Stimulated activated naive B cell treated with anti-CD40 and anti-IgM and Interleukin-4, amounts not matched to agents 10 μg/mL and 1 μg/mL and 100 μg/mL, for 72 hours (primary cell): ENCODE measurements around the gene CAPRIN1.

Source experiments
- ATAC-seq, 2 donors: fragments of 150-1000 bp; cut with Tn5 transposase; replicated peaks; 2 replicates each; pipeline ENCODE4 v1.10.0; 2021; ENCODE audit warnings: moderate library complexity in 1 of 2
- DNase-seq: peaks from one replicate; pipeline ENCODE4 v3.0.0; 2021
- H3K27ac Mint-ChIP-seq: one replicate; pipeline ENCODE4 v1.8.0; 2022; ENCODE audit warnings: mild to moderate bottlenecking, mixed read lengths
- H3K27me3 Mint-ChIP-seq, 2 donors: one replicate each; pipeline ENCODE4 v1.8.0; 2022; ENCODE audit warnings: mixed read lengths in 2 of 2
- H3K36me3 Mint-ChIP-seq, 2 donors: one replicate each; pipeline ENCODE4 v1.8.0; 2022; ENCODE audit warnings: mixed read lengths in 2 of 2, mild to moderate bottlenecking in 1 of 2
- H3K4me1 Mint-ChIP-seq, 2 donors: one replicate each; pipeline ENCODE4 v1.8.0; 2022; ENCODE audit warnings: mixed read lengths in 2 of 2, mild to moderate bottlenecking in 1 of 2
- H3K4me3 Mint-ChIP-seq, 2 donors: one replicate each; pipeline ENCODE4 v1.8.0; 2022; ENCODE audit warnings: mild to moderate bottlenecking in 2 of 2, mixed read lengths in 2 of 2, moderate library complexity in 1 of 2
- H3K9me3 Mint-ChIP-seq, 2 donors: one replicate each; pipeline ENCODE4 v1.8.0; 2022; ENCODE audit warnings: mixed read lengths in 2 of 2, mild to moderate bottlenecking in 1 of 2

Gene CAPRIN1

DNA sequence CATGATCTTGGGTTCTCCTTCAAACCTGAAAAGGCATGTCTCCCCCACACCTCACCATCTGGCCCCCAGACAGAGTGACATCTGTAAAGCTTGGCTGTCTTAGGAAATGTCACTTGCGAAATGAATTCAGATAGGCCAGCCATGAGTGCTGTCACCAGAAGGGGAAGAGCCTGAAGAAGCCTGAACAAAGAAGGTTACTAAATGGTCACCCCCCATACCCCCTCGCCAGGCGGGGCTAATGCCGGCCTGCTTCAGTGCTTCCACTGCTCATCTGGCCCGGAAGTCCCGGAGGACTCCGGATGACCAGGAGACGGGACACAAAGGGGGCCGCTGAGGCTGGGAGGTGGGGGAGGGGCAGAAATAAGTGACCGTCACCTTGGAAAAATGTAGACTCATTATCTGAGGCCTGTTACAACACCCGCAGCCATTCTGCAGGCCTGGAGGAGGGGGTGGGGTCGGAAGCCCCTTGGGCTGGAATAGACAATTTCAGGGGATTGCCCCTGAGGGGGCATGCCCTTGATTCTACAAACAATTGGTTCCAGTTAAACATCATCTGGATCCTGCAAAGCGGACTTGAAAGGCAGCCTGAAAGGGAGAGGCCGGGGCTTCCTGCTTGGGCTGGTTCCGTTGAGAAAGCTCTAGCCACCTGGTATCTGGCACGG, 97.1 kb downstream of the CAPRIN1 start:
- H3K4me1 Mint-ChIP-seq = peaks cover 31 to 51% of the 10 kb centered on the region in 2 donors
- H3K36me3 Mint-ChIP-seq = peaks cover 55 to 73% of the 10 kb centered on the region in 2 donors
- peak overlapping the region; percentile 67 for H3K27ac Mint-ChIP-seq
- DNase-seq (no peak), ATAC-seq (no peak)
- H3K9me3 Mint-ChIP-seq = no peaks in the 10 kb centered on the region
- H3K4me3 Mint-ChIP-seq = no peak overlapping the region
- H3K27me3 Mint-ChIP-seq = no peaks in the 10 kb centered on the region

DNA sequence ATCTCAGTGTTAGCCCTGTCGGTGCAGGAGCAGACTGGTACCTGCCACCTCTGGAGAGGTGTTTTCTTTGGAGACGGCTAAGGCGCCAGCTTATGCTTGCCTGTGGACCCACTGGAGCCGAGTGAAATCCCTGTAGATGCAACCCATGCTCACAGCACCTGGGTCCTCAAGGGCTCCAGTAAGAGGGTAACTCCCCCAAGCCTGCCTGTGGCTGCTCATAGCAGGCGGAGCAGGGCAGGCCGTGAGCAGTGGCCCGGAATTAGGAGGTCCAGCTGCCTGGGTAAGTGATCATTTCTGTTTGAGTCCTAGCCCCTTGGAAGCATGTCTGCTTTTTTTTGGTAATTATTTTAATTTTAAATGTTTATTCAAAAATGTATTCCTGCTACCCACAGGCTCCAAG, 97.7 kb downstream of the CAPRIN1 start:
- no peak for ATAC-seq
- Mint-ChIP-seq H3K4me3 (no peak overlapping the region), H3K27ac (no peak overlapping the region), H3K9me3 (no peaks in the 10 kb centered on the region), H3K4me1 (peaks cover 37 to 57% of the 10 kb centered on the region in 2 donors), H3K27me3 (no peaks in the 10 kb centered on the region), H3K36me3 (peaks cover 58 to 80% of the 10 kb centered on the region in 2 donors)
- DNase-seq = no peak

GRCh38 chr11:34149786-34150185, 98.3 kb downstream of the CAPRIN1 start:
- H3K4me3 Mint-ChIP-seq = no peak overlapping the region
- H3K27me3 Mint-ChIP-seq = no peaks in the 10 kb centered on the region
- H3K9me3 Mint-ChIP-seq = no peaks in the 10 kb centered on the region
- peaks cover 39 to 61% of the 10 kb centered on the region in 2 donors for H3K4me1 Mint-ChIP-seq
- ATAC-seq (no peak), DNase-seq (no peak)
- H3K27ac Mint-ChIP-seq = no peak overlapping the region
- peaks cover 54 to 77% of the 10 kb centered on the region in 2 donors for H3K36me3 Mint-ChIP-seq

DNA sequence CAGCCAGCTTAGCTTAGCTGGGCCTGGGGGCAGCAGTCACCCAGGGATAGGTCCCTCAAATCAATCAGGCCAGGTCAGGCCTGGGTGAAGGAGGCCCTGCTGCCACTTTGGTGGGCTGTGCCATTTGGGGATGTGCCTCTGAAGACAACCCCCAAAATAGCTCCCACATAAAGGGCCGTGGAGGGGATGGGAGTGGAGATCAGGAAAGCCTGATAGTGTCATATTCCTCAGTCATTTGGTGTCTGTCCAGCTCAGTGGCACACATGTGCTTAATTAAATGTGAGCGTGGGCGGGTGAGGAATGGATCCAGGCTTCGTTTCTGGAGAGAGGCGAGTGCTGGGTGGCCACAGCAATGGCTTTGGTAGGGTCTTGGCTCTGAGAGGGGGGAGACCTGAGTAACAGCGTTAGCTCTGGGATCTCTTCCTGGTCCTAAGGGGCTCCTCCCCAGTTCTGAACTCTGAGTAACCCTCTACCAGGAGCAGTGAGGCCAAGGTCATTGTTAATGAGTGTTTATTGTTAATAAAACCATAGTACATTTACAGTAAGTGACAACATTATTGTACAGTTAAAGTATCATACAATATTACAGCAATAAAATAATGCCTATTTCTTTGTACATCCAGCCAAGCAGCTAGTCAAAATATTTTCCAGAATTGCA, 99.1 kb downstream of the CAPRIN1 start:
- H3K27ac Mint-ChIP-seq = peak overlapping the region; percentile 37
- H3K9me3 Mint-ChIP-seq = no peaks in the 10 kb centered on the region
- H3K4me1 Mint-ChIP-seq = peaks cover 35 to 58% of the 10 kb centered on the region in 2 donors
- H3K4me3 Mint-ChIP-seq = no peak overlapping the region
- no peaks in the 10 kb centered on the region for H3K27me3 Mint-ChIP-seq
- ATAC-seq = no peak
- H3K36me3 Mint-ChIP-seq = peaks cover 53 to 75% of the 10 kb centered on the region in 2 donors
- DNase-seq = no peak
